Measurements from ENCODE around the gene FOXJ3. TPM values are rescaled to one million over a fixed set of nuclear protein-coding genes. Genes with fewer than 3 reads are reported as not detected.

The FOXJ3 gene
- total RNA-seq, 2 experiments from 2014 or later, result 43.1 to 44.0 TPM

- POLR2A ChIA-PET, result interaction anchor here (1.1 kb wide), 1 partner anchor 10 kb away, joined by 6 read pairs; no protein-coding TSS in a partner anchor
- ATAC-seq (no peak), DNase-seq (no peak)
- H3K27ac Mint-ChIP-seq, result peak overlapping the region; percentile 44
- H3K4me3 Mint-ChIP-seq, result no peak overlapping the region
- peaks cover 80% of the 10 kb centered on the region for H3K4me1 Mint-ChIP-seq (ENCODE audit: low read depth)
- intact Hi-C loops (cut with micrococcal nuclease), result no loop called here
- H3K36me3 Mint-ChIP-seq (ENCODE audit: low read depth), result peaks cover 13% of the 10 kb centered on the region
- no peaks in the 10 kb centered on the region for H3K27me3 Mint-ChIP-seq
- no peak for TF ChIP-seq CTCF (IDR thresholded peaks at IDR 0.05)
- CTCF ChIA-PET, result interaction anchor here (1.3 to 1.4 kb wide), 4 partner anchors 10 to 150 kb away, joined by 3 to 4 read pairs (median 3); no protein-coding TSS in a partner anchor
- H3K9me3 Mint-ChIP-seq, result no peaks in the 10 kb centered on the region
Measured at GRCh38 chr1:42323551-42323950, 11.5 kb downstream of the FOXJ3 start.

GRCh38 chr1:42322577-42322976, 12.5 kb downstream of the FOXJ3 start:
- TF ChIP-seq CTCF (IDR thresholded peaks at IDR 0.05), result no peak
- intact Hi-C loops (cut with micrococcal nuclease), result no loop called here
- peak overlapping the region; percentile 87 for H3K27ac Mint-ChIP-seq
- ATAC-seq, result peak; percentile 56
- no peak overlapping the region for H3K4me3 Mint-ChIP-seq
- H3K27me3 Mint-ChIP-seq, result no peaks in the 10 kb centered on the region
- ChIA-PET POLR2A (no interaction called here), CTCF (interaction anchor here (1.3 to 1.4 kb wide), 3 partner anchors 9 to 149 kb away, joined by 3 to 4 read pairs (median 3); no protein-coding TSS in a partner anchor)
- DNase-seq, result no peak
- peaks cover 81% of the 10 kb centered on the region for H3K4me1 Mint-ChIP-seq (ENCODE audit: low read depth)
- peaks cover 17% of the 10 kb centered on the region for H3K36me3 Mint-ChIP-seq (ENCODE audit: low read depth)
- H3K9me3 Mint-ChIP-seq, result no peaks in the 10 kb centered on the region

- Mint-ChIP-seq H3K27me3 (no peaks in the 10 kb centered on the region), H3K27ac (peak overlapping the region; percentile 87), H3K4me1 (ENCODE audit: low read depth) (peaks cover 80% of the 10 kb centered on the region), H3K4me3 (no peak overlapping the region), H3K9me3 (no peaks in the 10 kb centered on the region), H3K36me3 (ENCODE audit: low read depth) (peaks cover 17% of the 10 kb centered on the region)
- DNase-seq, result no peak
- ATAC-seq, result no peak
- intact Hi-C loops (cut with micrococcal nuclease), result no loop called here
- no peak for TF ChIP-seq CTCF (IDR thresholded peaks at IDR 0.05)
- CTCF ChIA-PET, result no interaction called here
- POLR2A ChIA-PET, result no interaction called here
Measured at GRCh38 chr1:42321731-42322130, 13.3 kb downstream of the FOXJ3 start.

- DNase-seq, result no peak
- no peak for TF ChIP-seq CTCF (IDR thresholded peaks at IDR 0.05)
- ATAC-seq, result no peak
- POLR2A ChIA-PET, result interaction anchor here (1.0 to 1.2 kb wide), 2 partner anchors 8 to 9 kb away, joined by 3 read pairs; no protein-coding TSS in a partner anchor
- Mint-ChIP-seq H3K4me1 (ENCODE audit: low read depth) (peaks cover 84% of the 10 kb centered on the region), H3K27me3 (no peaks in the 10 kb centered on the region), H3K27ac (peak overlapping the region; percentile 87), H3K9me3 (no peaks in the 10 kb centered on the region), H3K4me3 (no peak overlapping the region), H3K36me3 (ENCODE audit: low read depth) (peaks cover 18% of the 10 kb centered on the region)
- intact Hi-C loops (cut with micrococcal nuclease), result no loop called here
- CTCF ChIA-PET, result interaction anchor here (0.8 to 1.3 kb wide), 2 partner anchors 11 to 13 kb away, joined by 3 to 5 read pairs; no protein-coding TSS in a partner anchor
Measured at GRCh38 chr1:42320708-42321107, 14.3 kb downstream of the FOXJ3 start.

GRCh38 chr1:42319871-42320484, 15.1 kb downstream of the FOXJ3 start:
- Mint-ChIP-seq H3K4me1 (ENCODE audit: low read depth) (peaks cover 85% of the 10 kb centered on the region), H3K4me3 (peak overlapping the region; percentile 53), H3K27me3 (no peaks in the 10 kb centered on the region), H3K9me3 (no peaks in the 10 kb centered on the region), H3K36me3 (ENCODE audit: low read depth) (peaks cover 18% of the 10 kb centered on the region), H3K27ac (peak overlapping the region; percentile 95)
- ChIA-PET CTCF (interaction anchor here (1.3 kb wide), 1 partner anchor 14 kb away, joined by 5 read pairs; no protein-coding TSS in a partner anchor), POLR2A (interaction anchor here (1.0 to 1.2 kb wide), 2 partner anchors 9 to 10 kb away, joined by 3 read pairs; no protein-coding TSS in a partner anchor)
- intact Hi-C loops (cut with micrococcal nuclease), result no loop called here
- no peak for TF ChIP-seq CTCF (IDR thresholded peaks at IDR 0.05)
- ATAC-seq, result peak; percentile 33
- peak; percentile 46 for DNase-seq
